HG03066 (cell line): ENCODE data around the gene KBTBD13.
"Not testable (repeated sequence)": the region's sequence is repeated elsewhere in the genome, so short reads cannot be mapped to it uniquely, and the experiment has no call there.

Experiments used
- ATAC-seq: cut with Tn5 transposase; IDR thresholded peaks from one replicate; pipeline ENCODE4 v1.9.1; 2021; ENCODE audit warnings: low read depth; ENCODE audit not compliant: unreplicated experiment

KBTBD13 gene

GRCh38 chr15:65087411-65087810, 10.9 kb downstream of the KBTBD13 start:
- ATAC-seq, result no peak

GRCh38 chr15:65087873-65088642, 11.5 kb downstream of the KBTBD13 start:
- ATAC-seq, result no peak

- no peak for ATAC-seq
These were observed 12.1 kb downstream of the KBTBD13 start for GRCh38 chr15:65088643-65089021.

GRCh38 chr15:65089206-65089824, 12.8 kb downstream of the KBTBD13 start:
- no peak for ATAC-seq

- no peak for ATAC-seq
These were observed 15.6 kb downstream of the KBTBD13 start for GRCh38 chr15:65091946-65092770.

- no peak for ATAC-seq
These were observed 16.6 kb downstream of the KBTBD13 start for GRCh38 chr15:65092911-65093792.

- not testable (repeated sequence) for ATAC-seq
These were observed 17.2 kb downstream of the KBTBD13 start for GRCh38 chr15:65093793-65094170.

GRCh38 chr15:65094294-65094995, 17.9 kb downstream of the KBTBD13 start:
- ATAC-seq, result no peak

- ATAC-seq, result no peak
These were observed 18.6 kb downstream of the KBTBD13 start for GRCh38 chr15:65095011-65095746.

GRCh38 chr15:65095747-65096104, 19.2 kb downstream of the KBTBD13 start:
- no peak for ATAC-seq

- ATAC-seq, result no peak
These were observed 20.2 kb downstream of the KBTBD13 start for GRCh38 chr15:65096481-65097385.

GRCh38 chr15:65097651-65098263, 21.2 kb downstream of the KBTBD13 start:
- ATAC-seq, result no peak

GRCh38 chr15:65099336-65099735, 22.8 kb downstream of the KBTBD13 start:
- ATAC-seq, result no peak

GRCh38 chr15:65099801-65100200, 23.3 kb downstream of the KBTBD13 start:
- ATAC-seq, result not testable (repeated sequence)

GRCh38 chr15:65100442-65100841, 23.9 kb downstream of the KBTBD13 start:
- ATAC-seq, result no peak

- ATAC-seq, result no peak
These were observed 24.9 kb downstream of the KBTBD13 start for GRCh38 chr15:65101411-65101890.

- no peak for ATAC-seq
These were observed 25.6 kb downstream of the KBTBD13 start for GRCh38 chr15:65101891-65102708.
